WTC11 (cell line): Measurements from ENCODE around the gene DHX58. TPM values are rescaled to one million over a fixed set of nuclear protein-coding genes. Genes with fewer than 3 reads are reported as not detected.

ENCODE experiments used
- ATAC-seq: fragments of 200-7000 bp; cut with Tn5 transposase; 2 replicates; pipeline ENCODE4 v1.10.0; 2021; ENCODE audit warnings: mild to moderate bottlenecking, moderate library complexity
- CTCF ChIA-PET: fragments of 300-600 bp; sonication (Branson Sonifier 250); formaldehyde crosslinking; loops from one replicate; lab custom pipeline; 2021; ENCODE audit warnings: antibody characterized with exemption; lab: Charles Lee
- POLR2A ChIA-PET: fragments of 350-600 bp; sonication (Branson Sonifier 250); formaldehyde crosslinking; loops from one replicate; lab custom pipeline; 2021; ENCODE audit warnings: antibody characterized with exemption; lab: Charles Lee
- DNase-seq: peaks from one replicate; pipeline ENCODE4 v3.0.0; 2021; ENCODE audit warnings: low spot score
- H3K27ac Mint-ChIP-seq: 2 replicates; pipeline ENCODE4 v1.8.0; 2021; ENCODE audit warnings: mixed read lengths
- H3K27me3 Mint-ChIP-seq: 2 replicates; pipeline ENCODE4 v1.8.0; 2021; ENCODE audit warnings: low read depth, mild to moderate bottlenecking, moderate library complexity, mixed read lengths
- H3K36me3 Mint-ChIP-seq: 2 replicates; pipeline ENCODE4 v1.8.0; 2021; ENCODE audit warnings: mixed read lengths
- H3K4me1 Mint-ChIP-seq: 2 replicates; pipeline ENCODE4 v1.8.0; 2022; ENCODE audit warnings: mixed read lengths
- H3K4me3 Mint-ChIP-seq: 2 replicates; pipeline ENCODE4 v1.8.0; 2021; ENCODE audit warnings: mild to moderate bottlenecking, moderate library complexity, mixed read lengths
- H3K9me3 Mint-ChIP-seq: 2 replicates; pipeline ENCODE4 v1.8.0; 2021; ENCODE audit warnings: mixed read lengths
- CTCF ChIP-seq: fragments of 200-600 bp; IDR thresholded peaks from 2 replicates; pipeline ENCODE4 v1.8.0; 2022; ENCODE audit warnings: antibody characterized with exemption
- ERG ChIP-seq: fragments of 250-450 bp; sonication (Bioruptor Pico); IDR thresholded peaks from 2 replicates; pipeline ENCODE4 v1.8.0; 2021; ENCODE audit warnings: mild to moderate bottlenecking
- ETV6 ChIP-seq: sonication (generic); formaldehyde crosslinking; IDR thresholded peaks from 2 replicates; pipeline ENCODE4 v1.8.1; 2022; ENCODE audit warnings: mild to moderate bottlenecking, missing genetic modification reagents
- JUN ChIP-seq: sonication (generic); formaldehyde crosslinking; IDR thresholded peaks from 2 replicates; pipeline ENCODE4 v1.8.0; 2023; ENCODE audit warnings: mild to moderate bottlenecking, missing genetic modification reagents
- RELA ChIP-seq: sonication (generic); formaldehyde crosslinking; IDR thresholded peaks from 2 replicates; pipeline ENCODE4 v1.8.1; 2022; ENCODE audit warnings: missing genetic modification reagents, mild to moderate bottlenecking, borderline replicate concordance
- SMAD3 ChIP-seq: sonication (generic); formaldehyde crosslinking; IDR thresholded peaks from 2 replicates; pipeline ENCODE4 v1.8.0; 2022; ENCODE audit warnings: missing genetic modification reagents, mild to moderate bottlenecking, borderline replicate concordance
- SOX15 ChIP-seq: fragments of 250-450 bp; sonication (Bioruptor Pico); IDR thresholded peaks from 2 replicates; pipeline ENCODE4 v1.9.0; 2021; ENCODE audit warnings: mild to moderate bottlenecking
- ZBTB21 ChIP-seq: sonication (generic); formaldehyde crosslinking; IDR thresholded peaks from 2 replicates; pipeline ENCODE4 v1.8.1; 2023; ENCODE audit warnings: mild to moderate bottlenecking, missing genetic modification reagents, borderline replicate concordance
- ZMAT4 ChIP-seq: fragments of 250-450 bp; sonication (Bioruptor Pico); IDR thresholded peaks from 2 replicates; pipeline ENCODE4 v1.9.0; 2021; ENCODE audit warnings: mild to moderate bottlenecking
- ZNF121 ChIP-seq: sonication (generic); formaldehyde crosslinking; IDR thresholded peaks from 2 replicates; pipeline ENCODE4 v1.8.0; 2023; ENCODE audit warnings: missing genetic modification reagents
- ZNF423 ChIP-seq: fragments of 250-450 bp; sonication (Bioruptor Pico); IDR thresholded peaks from 2 replicates; pipeline ENCODE4 v2.1.2; 2022; ENCODE audit warnings: mild to moderate bottlenecking, moderate library complexity
- total RNA-seq: library from RNA; stranded (reverse); gene quantifications from 3 replicates; pipeline ENCODE4 v1.2.3, GENCODE V29; 2021
- TF ChIP-seq, protein P1 (sequence below): sonication (generic); formaldehyde crosslinking; IDR thresholded peaks from 2 replicates; pipeline ENCODE4 v1.8.0; 2023; ENCODE audit warnings: mild to moderate bottlenecking, missing genetic modification reagents
- TF ChIP-seq, protein P2 (sequence below): sonication (generic); formaldehyde crosslinking; IDR thresholded peaks from 2 replicates; pipeline ENCODE4 v1.8.0; 2022; ENCODE audit warnings: mild to moderate bottlenecking, missing genetic modification reagents
- TF ChIP-seq, protein P3 (sequence below): fragments of 250-450 bp; sonication (Bioruptor Pico); IDR thresholded peaks from 2 replicates; pipeline ENCODE4 v1.9.0; 2021; ENCODE audit warnings: moderate library complexity, mild to moderate bottlenecking, inconsistent platforms, borderline replicate concordance

Gene DHX58
- total RNA-seq, 1 experiment from 2014 or later: 6.3 TPM

GRCh38 chr17:42051645-42052044, 60.9 kb downstream of the DHX58 start:
- H3K4me1 Mint-ChIP-seq: peaks cover 46% of the 10 kb centered on the region
- ChIA-PET POLR2A (interaction anchor here (0.7 kb wide), 1 partner anchor 121 kb away, joined by 10 read pairs; the partner anchor contains the start of gene ODAD4), CTCF (interaction anchor here (0.6 to 2.1 kb wide), 15 partner anchors 9 to 133 kb away, joined by 3 to 21 read pairs (median 3); partner anchors contain the start of genes DNAJC7, KAT2A, NKIRAS2 and ZNF385C)
- no peaks in the 10 kb centered on the region for H3K9me3 Mint-ChIP-seq
- peaks cover 9% of the 10 kb centered on the region for H3K27me3 Mint-ChIP-seq
- ATAC-seq: no peak
- H3K4me3 Mint-ChIP-seq: peak overlapping the region; percentile 76
- no peak overlapping the region for H3K27ac Mint-ChIP-seq
- H3K36me3 Mint-ChIP-seq: no peaks in the 10 kb centered on the region
- DNase-seq: no peak
- TF ChIP-seq ZMAT4 (CRISPR knock-in tag): no peak
- TF ChIP-seq, protein P1, sequence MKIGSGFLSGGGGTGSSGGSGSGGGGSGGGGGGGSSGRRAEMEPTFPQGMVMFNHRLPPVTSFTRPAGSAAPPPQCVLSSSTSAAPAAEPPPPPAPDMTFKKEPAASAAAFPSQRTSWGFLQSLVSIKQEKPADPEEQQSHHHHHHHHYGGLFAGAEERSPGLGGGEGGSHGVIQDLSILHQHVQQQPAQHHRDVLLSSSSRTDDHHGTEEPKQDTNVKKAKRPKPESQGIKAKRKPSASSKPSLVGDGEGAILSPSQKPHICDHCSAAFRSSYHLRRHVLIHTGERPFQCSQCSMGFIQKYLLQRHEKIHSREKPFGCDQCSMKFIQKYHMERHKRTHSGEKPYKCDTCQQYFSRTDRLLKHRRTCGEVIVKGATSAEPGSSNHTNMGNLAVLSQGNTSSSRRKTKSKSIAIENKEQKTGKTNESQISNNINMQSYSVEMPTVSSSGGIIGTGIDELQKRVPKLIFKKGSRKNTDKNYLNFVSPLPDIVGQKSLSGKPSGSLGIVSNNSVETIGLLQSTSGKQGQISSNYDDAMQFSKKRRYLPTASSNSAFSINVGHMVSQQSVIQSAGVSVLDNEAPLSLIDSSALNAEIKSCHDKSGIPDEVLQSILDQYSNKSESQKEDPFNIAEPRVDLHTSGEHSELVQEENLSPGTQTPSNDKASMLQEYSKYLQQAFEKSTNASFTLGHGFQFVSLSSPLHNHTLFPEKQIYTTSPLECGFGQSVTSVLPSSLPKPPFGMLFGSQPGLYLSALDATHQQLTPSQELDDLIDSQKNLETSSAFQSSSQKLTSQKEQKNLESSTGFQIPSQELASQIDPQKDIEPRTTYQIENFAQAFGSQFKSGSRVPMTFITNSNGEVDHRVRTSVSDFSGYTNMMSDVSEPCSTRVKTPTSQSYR (CRISPR knock-in tag): no peak
- no peak for TF ChIP-seq ZNF423 (CRISPR knock-in tag)
- TF ChIP-seq SOX15 (CRISPR knock-in tag): no peak
- TF ChIP-seq ERG: no peak
- no peak for TF ChIP-seq CTCF
- TF ChIP-seq ETV6: no peak
- TF ChIP-seq ZNF121 (CRISPR knock-in tag): no peak
- TF ChIP-seq JUN (CRISPR knock-in tag): no peak
- TF ChIP-seq, protein P2, sequence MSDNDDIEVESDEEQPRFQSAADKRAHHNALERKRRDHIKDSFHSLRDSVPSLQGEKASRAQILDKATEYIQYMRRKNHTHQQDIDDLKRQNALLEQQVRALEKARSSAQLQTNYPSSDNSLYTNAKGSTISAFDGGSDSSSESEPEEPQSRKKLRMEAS (CRISPR knock-in tag): no peak
- no peak for TF ChIP-seq ZBTB21 (CRISPR knock-in tag)
- TF ChIP-seq, protein P3, sequence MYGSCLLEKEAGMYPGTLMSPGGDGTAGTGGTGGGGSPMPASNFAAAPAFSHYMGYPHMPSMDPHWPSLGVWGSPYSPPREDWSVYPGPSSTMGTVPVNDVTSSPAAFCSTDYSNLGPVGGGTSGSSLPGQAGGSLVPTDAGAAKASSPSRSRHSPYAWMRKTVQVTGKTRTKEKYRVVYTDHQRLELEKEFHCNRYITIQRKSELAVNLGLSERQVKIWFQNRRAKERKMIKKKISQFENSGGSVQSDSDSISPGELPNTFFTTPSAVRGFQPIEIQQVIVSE: no peak
- no peak for TF ChIP-seq RELA (CRISPR knock-in tag)
- TF ChIP-seq SMAD3 (CRISPR knock-in tag): no peak
- TF ChIP-seq, all 79 proteins: peak for 0

Other genes with a start within 250 kb of the DHX58 start
- gene KLHL11, start 247.3 kb downstream of the DHX58 start, total RNA-seq: 13.4 to 15.0 TPM (median 14.7 TPM) in 3 replicates
- gene ACLY, start 193.8 kb downstream of the DHX58 start, total RNA-seq: 312 to 350 TPM (median 316 TPM) in 3 replicates
- 1.2 to 2.1 TPM (median 1.9 TPM) in 3 replicates for gene ODAD4, start 182.1 kb downstream of the DHX58 start, total RNA-seq
- 52.5 to 54.2 TPM (median 53.9 TPM) in 3 replicates for gene CNP, start 145.9 kb downstream of the DHX58 start, total RNA-seq
- 111 to 140 TPM (median 114 TPM) in 3 replicates for gene DNAJC7, start 95.3 kb downstream of the DHX58 start, total RNA-seq
- 31.9 to 37.3 TPM (median 36.1 TPM) in 3 replicates for gene NKIRAS2, start 92.6 kb downstream of the DHX58 start, total RNA-seq
- 1.9 to 2.8 TPM (median 2.5 TPM) in 3 replicates for gene C17orf113, start 62.1 kb downstream of the DHX58 start, total RNA-seq
- 3.1 to 4.5 TPM (median 3.7 TPM) in 3 replicates for gene ZNF385C, start 14.2 kb downstream of the DHX58 start, total RNA-seq
- gene KAT2A, start 8.7 kb upstream of the DHX58 start, total RNA-seq: 44.8 to 54.0 TPM (median 52.7 TPM) in 3 replicates
- gene HSPB9, start 10.1 kb upstream of the DHX58 start, total RNA-seq: 0.30 to 0.57 TPM (median 0.46 TPM) in 3 replicates
- gene RAB5C, start 42.3 kb upstream of the DHX58 start, total RNA-seq: 74.3 to 84.8 TPM (median 84.1 TPM) in 3 replicates
- 0.24 to 0.46 TPM (median 0.34 TPM) in 3 replicates for gene KCNH4, start 68.4 kb upstream of the DHX58 start, total RNA-seq
- not detected in 3 replicates for gene HCRT, start 72.7 kb upstream of the DHX58 start, total RNA-seq
- 7.5 to 11.1 TPM (median 11.1 TPM) in 3 replicates for gene GHDC, start 81.8 kb upstream of the DHX58 start, total RNA-seq
- 36.4 to 42.2 TPM (median 37.9 TPM) in 3 replicates for gene STAT5B, start 163.7 kb upstream of the DHX58 start, total RNA-seq
- 6.6 to 10.9 TPM (median 9.7 TPM) in 3 replicates for gene STAT5A, start 175.8 kb upstream of the DHX58 start, total RNA-seq